ENCODE data around the gene TNFRSF12A. TPM values are rescaled to one million over a fixed set of nuclear protein-coding genes. Genes with fewer than 3 reads are reported as not detected.

The TNFRSF12A gene
- total RNA-seq, 2 donors from 2014 or later, result 37.8 to 43.5 TPM

- H3K27ac ChIP-seq (ENCODE audit: low read depth, low read length), result no peak overlapping the region
- no peaks in the 10 kb centered on the region for H3K27me3 ChIP-seq (ENCODE audit: control insufficient read depth, insufficient read depth, low read length, poor library complexity, severe bottlenecking)
- no peak overlapping the region for H3K9ac ChIP-seq (ENCODE audit: extremely low read depth, low read length, poor library complexity, severe bottlenecking)
- no peak for TF ChIP-seq CTCF (conservative IDR thresholded peaks at IDR 0.05)
- H3K9me3 ChIP-seq (ENCODE audit: control insufficient read depth, low read length), result no peaks in the 10 kb centered on the region
- no peaks in the 10 kb centered on the region for H3K9me3 Mint-ChIP-seq
- H3K4me3 ChIP-seq (ENCODE audit: low read length), result no peak overlapping the region
- peaks cover 25% of the 10 kb centered on the region for H3K4me1 Mint-ChIP-seq
- peak overlapping the region; percentile 93 for H3K27ac Mint-ChIP-seq
- no peaks in the 10 kb centered on the region for H3K27me3 Mint-ChIP-seq (ENCODE audit: insufficient read depth)
- peak overlapping the region; percentile 77 for H3K4me3 Mint-ChIP-seq
- peaks cover 3% of the 10 kb centered on the region for H3K4me1 ChIP-seq (ENCODE audit: control insufficient read depth, insufficient read depth, low read length)
- 73 to 86% methylated on average over 5 of the region's 5 CpGs for WGBS, 2 experiments (ENCODE audit: insufficient coverage in 1 of 2, insufficient read length in 1 of 2)
- H3K36me3 Mint-ChIP-seq (ENCODE audit: low read depth), result peaks cover 6% of the 10 kb centered on the region
- peaks cover 7% of the 10 kb centered on the region for H3K36me3 ChIP-seq (ENCODE audit: control insufficient read depth, insufficient read depth, low read length)
- no peak for DNase-seq
These were observed 37.8 kb upstream of the TNFRSF12A start for GRCh38 chr16:2982402-2982801.

GRCh38 chr16:2983706-2984136 lies 36.4 kb upstream of the TNFRSF12A start:
- Histone ChIP-seq H3K9me3 (ENCODE audit: control insufficient read depth, low read length) (no peaks in the 10 kb centered on the region), H3K27me3 (ENCODE audit: control insufficient read depth, insufficient read depth, low read length, poor library complexity, severe bottlenecking) (no peaks in the 10 kb centered on the region), H3K36me3 (ENCODE audit: control insufficient read depth, insufficient read depth, low read length) (no peaks in the 10 kb centered on the region), H3K9ac (ENCODE audit: extremely low read depth, low read length, poor library complexity, severe bottlenecking) (no peak overlapping the region), H3K4me3 (ENCODE audit: low read length) (no peak overlapping the region), H3K4me1 (ENCODE audit: control insufficient read depth, insufficient read depth, low read length) (peaks cover 3% of the 10 kb centered on the region), H3K27ac (ENCODE audit: low read depth, low read length) (no peak overlapping the region)
- no peaks in the 10 kb centered on the region for H3K27me3 Mint-ChIP-seq (ENCODE audit: insufficient read depth)
- H3K4me3 Mint-ChIP-seq, result peak overlapping the region; percentile 34
- H3K9me3 Mint-ChIP-seq, result no peaks in the 10 kb centered on the region
- 19 to 34% methylated on average over 21 to 42 of the region's 42 CpGs for WGBS, 2 experiments (ENCODE audit: insufficient coverage in 1 of 2, insufficient read length in 1 of 2)
- DNase-seq, result peak; percentile 97
- peak; percentile 95 for TF ChIP-seq CTCF (conservative IDR thresholded peaks at IDR 0.05)
- H3K4me1 Mint-ChIP-seq, result peaks cover 26% of the 10 kb centered on the region
- H3K27ac Mint-ChIP-seq, result no peak overlapping the region
- H3K36me3 Mint-ChIP-seq (ENCODE audit: low read depth), result peaks cover 2% of the 10 kb centered on the region

- Histone ChIP-seq H3K4me3 (ENCODE audit: low read length) (no peak overlapping the region), H3K27me3 (ENCODE audit: control insufficient read depth, insufficient read depth, low read length, poor library complexity, severe bottlenecking) (no peaks in the 10 kb centered on the region), H3K9me3 (ENCODE audit: control insufficient read depth, low read length) (no peaks in the 10 kb centered on the region), H3K4me1 (ENCODE audit: control insufficient read depth, insufficient read depth, low read length) (peaks cover 3% of the 10 kb centered on the region), H3K9ac (ENCODE audit: extremely low read depth, low read length, poor library complexity, severe bottlenecking) (no peak overlapping the region), H3K27ac (ENCODE audit: low read depth, low read length) (no peak overlapping the region), H3K36me3 (ENCODE audit: control insufficient read depth, insufficient read depth, low read length) (no peaks in the 10 kb centered on the region)
- H3K9me3 Mint-ChIP-seq, result no peaks in the 10 kb centered on the region
- H3K4me3 Mint-ChIP-seq, result no peak overlapping the region
- H3K4me1 Mint-ChIP-seq, result peaks cover 28% of the 10 kb centered on the region
- no peaks in the 10 kb centered on the region for H3K36me3 Mint-ChIP-seq (ENCODE audit: low read depth)
- H3K27ac Mint-ChIP-seq, result no peak overlapping the region
- DNase-seq, result no peak
- TF ChIP-seq CTCF (conservative IDR thresholded peaks at IDR 0.05), result no peak
- H3K27me3 Mint-ChIP-seq (ENCODE audit: insufficient read depth), result no peaks in the 10 kb centered on the region
- 85 to 93% methylated on average over 2 to 9 of the region's 9 CpGs for WGBS, 2 experiments (ENCODE audit: insufficient coverage in 1 of 2, insufficient read length in 1 of 2)
These were observed 34.7 kb upstream of the TNFRSF12A start for GRCh38 chr16:2985462-2985861.
